Stimulated activated CD4-positive, alpha-beta T cell treated with anti-CD3 and anti-CD28 coated beads, Interleukin-4, amount 100 ng/mL, for 48 hours (primary cell): ENCODE data around the gene TARDBP.
"Not testable (repeated sequence)": the region's sequence is repeated elsewhere in the genome, so short reads cannot be mapped to it uniquely, and the experiment has no call there.

ENCODE experiments used
- DNase-seq, 2 donors: peaks; one replicate each; pipeline ENCODE4 v3.0.0-alpha.2; 2020; ENCODE audit warnings: low read depth in 2 of 2

The TARDBP gene

GRCh38 chr1:11059968-11060830, 47.7 kb downstream of the TARDBP start, which contains the start of gene SRM:
TSS of gene SRM (minus strand) at chr1:11060018. CDS start at chr1:11059943, 75 bp downstream.
- DNase-seq, result peak; percentile 86 to 91

- DNase-seq, result no peak
Observed at GRCh38 chr1:11061652-11062365, 49.4 kb downstream of the TARDBP start.

- DNase-seq, result no peak
Observed at GRCh38 chr1:11062965-11063401, 50.5 kb downstream of the TARDBP start.

- not testable (repeated sequence) for DNase-seq
Observed at GRCh38 chr1:11063937-11064537, 51.6 kb downstream of the TARDBP start.

GRCh38 chr1:11064942-11065341, 52.5 kb downstream of the TARDBP start:
- no peak for DNase-seq

- DNase-seq, result no peak
Observed at GRCh38 chr1:11065796-11066195, 53.3 kb downstream of the TARDBP start.

- DNase-seq, result no peak
Observed at GRCh38 chr1:11067716-11068599, 55.5 kb downstream of the TARDBP start.

- DNase-seq, result no peak
Observed at GRCh38 chr1:11068600-11069473, 56.4 kb downstream of the TARDBP start.

- DNase-seq, result no peak
Observed at GRCh38 chr1:11070876-11071275, 58.4 kb downstream of the TARDBP start.

GRCh38 chr1:11071463-11072215, 59.2 kb downstream of the TARDBP start:
- no peak for DNase-seq

- DNase-seq, result no peak
Observed at GRCh38 chr1:11072216-11072917, 59.9 kb downstream of the TARDBP start.

- not testable (repeated sequence) for DNase-seq
Observed at GRCh38 chr1:11073398-11073797, 60.9 kb downstream of the TARDBP start.
